ENCODE results near the gene CYBB.

CYBB gene

GRCh38 chrX:37779857-37780256 is at the start of gene CYBB:
CYBB (plus strand) TSS chrX:37780059; CDS start chrX:37780078, 19 bp downstream.
- H3K27me3 ChIP-seq (ENCODE audit: low read length): no peaks in the 10 kb centered on the region
- peak within 1 kb of the TSS; percentile 73 for H3K4me2 ChIP-seq (ENCODE audit: low read depth, low read length, poor library complexity, severe bottlenecking)
- no peak within 1 kb of the TSS for H2AFZ ChIP-seq (ENCODE audit: low read depth, low read length, severe bottlenecking)
- H3K9me2 ChIP-seq (replicated peaks; ENCODE audit: insufficient read depth, low read length): no peaks in the 10 kb centered on the region
- peaks cover 23% of the 10 kb centered on the region; the same call in 1 of the 2 replicates for H3F3A ChIP-seq (ENCODE audit: insufficient read depth)
- peak within 1 kb of the TSS; percentile 54 for H3K9ac ChIP-seq (ENCODE audit: low read length)
- no peak for TF ChIP-seq CTCF (IDR thresholded peaks at IDR 0.05; ENCODE audit: insufficient read depth, low read length, poor library complexity, severe bottlenecking)
- no peak for TF ChIP-seq EZH2phosphoT487 (conservative IDR thresholded peaks at IDR 0.05; ENCODE audit: low read length)
- H4K20me1 ChIP-seq (ENCODE audit: low read depth, low read length): no peaks in the 10 kb centered on the region
- H3K9me3 ChIP-seq (ENCODE audit: insufficient read depth, low read length): no peaks in the 10 kb centered on the region
- peak within 1 kb of the TSS; percentile 95 for H3K27ac ChIP-seq (ENCODE audit: low read depth, low read length)
- H3K36me3 ChIP-seq (ENCODE audit: low read length): no peaks in the 10 kb centered on the region
- peak within 1 kb of the TSS; percentile 50 for H3K4me3 ChIP-seq (ENCODE audit: insufficient read depth, low read length, poor library complexity, severe bottlenecking)
- H3K79me2 ChIP-seq (ENCODE audit: insufficient read depth, low read length): peaks cover 15% of the 10 kb centered on the region; the same call in 1 of the 2 replicates

GRCh38 chrX:37745354-37745753 is 34.5 kb upstream of the CYBB start:
- Histone ChIP-seq H3K4me3 (ENCODE audit: insufficient read depth, low read length, poor library complexity, severe bottlenecking) (no peak overlapping the region), H2AFZ (ENCODE audit: low read depth, low read length, severe bottlenecking) (peak overlapping the region; percentile 80), H4K20me1 (ENCODE audit: low read depth, low read length) (no peaks in the 10 kb centered on the region), H3K27ac (ENCODE audit: low read depth, low read length) (peak overlapping the region; percentile 64), H3K79me2 (ENCODE audit: insufficient read depth, low read length) (no peaks in the 10 kb centered on the region), H3K9me2 (replicated peaks; ENCODE audit: insufficient read depth, low read length) (no peaks in the 10 kb centered on the region), H3K27me3 (ENCODE audit: low read length) (no peaks in the 10 kb centered on the region), H3K9me3 (ENCODE audit: insufficient read depth, low read length) (no peaks in the 10 kb centered on the region), H3K9ac (ENCODE audit: low read length) (peak overlapping the region; percentile 22), H3K36me3 (ENCODE audit: low read length) (no peaks in the 10 kb centered on the region), H3F3A (ENCODE audit: insufficient read depth) (no peaks in the 10 kb centered on the region; the same call in 1 of the 2 replicates), H3K4me2 (ENCODE audit: low read depth, low read length, poor library complexity, severe bottlenecking) (peak overlapping the region; percentile 43)
- TF ChIP-seq CTCF (IDR thresholded peaks at IDR 0.05; ENCODE audit: insufficient read depth, low read length, poor library complexity, severe bottlenecking) (no peak), EZH2phosphoT487 (conservative IDR thresholded peaks at IDR 0.05; ENCODE audit: low read length) (no peak)

- Histone ChIP-seq H3K79me2 (ENCODE audit: insufficient read depth, low read length) (no peaks in the 10 kb centered on the region), H4K20me1 (ENCODE audit: low read depth, low read length) (no peaks in the 10 kb centered on the region), H3F3A (ENCODE audit: insufficient read depth) (no peaks in the 10 kb centered on the region; the same call in 1 of the 2 replicates), H2AFZ (ENCODE audit: low read depth, low read length, severe bottlenecking) (peak overlapping the region; percentile 80), H3K27ac (ENCODE audit: low read depth, low read length) (peak overlapping the region; percentile 64), H3K9me3 (ENCODE audit: insufficient read depth, low read length) (no peaks in the 10 kb centered on the region), H3K4me3 (ENCODE audit: insufficient read depth, low read length, poor library complexity, severe bottlenecking) (no peak overlapping the region), H3K36me3 (ENCODE audit: low read length) (no peaks in the 10 kb centered on the region), H3K27me3 (ENCODE audit: low read length) (no peaks in the 10 kb centered on the region), H3K9me2 (replicated peaks; ENCODE audit: insufficient read depth, low read length) (no peaks in the 10 kb centered on the region), H3K4me2 (ENCODE audit: low read depth, low read length, poor library complexity, severe bottlenecking) (peak overlapping the region; percentile 43), H3K9ac (ENCODE audit: low read length) (peak overlapping the region; percentile 22)
- no peak for TF ChIP-seq EZH2phosphoT487 (conservative IDR thresholded peaks at IDR 0.05; ENCODE audit: low read length)
- TF ChIP-seq CTCF (IDR thresholded peaks at IDR 0.05; ENCODE audit: insufficient read depth, low read length, poor library complexity, severe bottlenecking): no peak
Measured at GRCh38 chrX:37745835-37746217, 34.0 kb upstream of the CYBB start.

Measured in SU-DHL-6 (cell line).